Stimulated activated CD8-positive, alpha-beta memory T cell treated with anti-CD3 and anti-CD28 coated beads, Interleukin-7, amount 100 ng/mL, for 4 hours (primary cell): ENCODE data around the gene SLC22A23.

Experiments
- DNase-seq, 2 donors: peaks; one replicate each; pipeline ENCODE4 v3.0.0-alpha.2; 2020; ENCODE audit warnings: low read depth in 2 of 2

SLC22A23 gene

DNA sequence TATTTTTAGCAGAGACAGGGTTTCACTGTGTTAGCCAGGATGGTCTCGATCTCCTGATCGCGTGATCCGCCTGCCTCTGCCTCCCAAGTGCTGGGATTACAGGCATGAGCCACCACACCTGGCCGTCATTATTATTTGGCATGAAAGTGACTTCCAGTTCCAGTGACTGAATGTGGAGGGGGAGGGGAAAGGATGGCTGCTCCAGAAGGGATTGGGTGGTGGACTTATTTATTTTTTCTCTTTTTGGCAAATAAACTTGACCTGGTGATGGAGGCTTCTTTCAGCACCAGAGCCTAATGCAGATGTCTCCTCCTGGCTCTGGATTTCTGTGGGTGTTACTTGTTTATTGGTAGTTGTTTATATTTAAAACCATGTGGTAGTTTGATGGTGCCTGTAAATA lies 16.9 kb upstream of the SLC22A23 start:
- DNase-seq, result no peak

- DNase-seq, result no peak
Observed at GRCh38 chr6:3471711-3472110, 14.9 kb upstream of the SLC22A23 start.

DNA sequence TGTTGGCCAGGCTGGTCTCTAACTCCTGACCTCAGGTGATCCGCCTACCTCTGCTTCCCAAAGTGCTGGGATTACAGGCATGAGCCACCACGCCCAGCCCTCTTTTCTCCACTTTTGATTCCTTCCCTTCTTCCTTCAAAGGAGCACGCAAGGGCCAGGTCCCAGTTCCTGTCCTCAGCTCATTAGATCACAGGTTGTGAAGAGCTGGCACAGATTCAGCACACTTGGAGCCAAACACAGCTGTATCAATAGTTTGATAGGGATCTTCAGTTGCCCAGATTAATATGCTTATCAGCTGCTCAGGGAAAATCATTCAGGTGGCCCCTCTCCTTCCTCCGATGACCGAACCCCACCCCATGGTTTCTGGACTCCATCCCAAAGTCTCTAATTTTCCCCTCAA lies 14.4 kb upstream of the SLC22A23 start:
- DNase-seq, result no peak

DNA sequence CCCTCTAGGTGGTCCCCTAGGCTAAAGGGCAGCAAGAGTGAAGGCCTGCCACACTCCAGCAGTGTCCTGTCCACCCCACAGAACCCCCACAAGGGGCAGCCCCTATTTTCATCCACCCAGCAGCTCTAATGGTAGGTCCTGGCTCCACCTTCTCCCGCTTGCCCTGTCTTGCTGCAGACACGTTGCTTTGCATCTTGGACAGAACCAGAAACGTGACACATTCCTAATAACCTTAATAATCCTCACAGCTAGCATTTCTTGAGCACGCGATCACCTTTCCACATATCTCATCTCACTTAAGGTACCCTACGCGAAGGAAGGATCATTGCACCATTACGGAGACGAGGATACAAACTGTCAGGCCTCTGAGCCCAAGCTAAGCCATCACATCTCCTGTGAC lies 11.7 kb upstream of the SLC22A23 start:
- no peak for DNase-seq

GRCh38 chr6:3467996-3468395 lies 11.1 kb upstream of the SLC22A23 start:
- DNase-seq, result no peak

GRCh38 chr6:3466488-3467219 lies 9.8 kb upstream of the SLC22A23 start:
- DNase-seq, result no peak

- DNase-seq, result no peak
Observed at GRCh38 chr6:3460253-3460652, 3.4 kb upstream of the SLC22A23 start.

- DNase-seq, result no peak
Observed at GRCh38 chr6:3458706-3459421, 2.0 kb upstream of the SLC22A23 start.

DNA sequence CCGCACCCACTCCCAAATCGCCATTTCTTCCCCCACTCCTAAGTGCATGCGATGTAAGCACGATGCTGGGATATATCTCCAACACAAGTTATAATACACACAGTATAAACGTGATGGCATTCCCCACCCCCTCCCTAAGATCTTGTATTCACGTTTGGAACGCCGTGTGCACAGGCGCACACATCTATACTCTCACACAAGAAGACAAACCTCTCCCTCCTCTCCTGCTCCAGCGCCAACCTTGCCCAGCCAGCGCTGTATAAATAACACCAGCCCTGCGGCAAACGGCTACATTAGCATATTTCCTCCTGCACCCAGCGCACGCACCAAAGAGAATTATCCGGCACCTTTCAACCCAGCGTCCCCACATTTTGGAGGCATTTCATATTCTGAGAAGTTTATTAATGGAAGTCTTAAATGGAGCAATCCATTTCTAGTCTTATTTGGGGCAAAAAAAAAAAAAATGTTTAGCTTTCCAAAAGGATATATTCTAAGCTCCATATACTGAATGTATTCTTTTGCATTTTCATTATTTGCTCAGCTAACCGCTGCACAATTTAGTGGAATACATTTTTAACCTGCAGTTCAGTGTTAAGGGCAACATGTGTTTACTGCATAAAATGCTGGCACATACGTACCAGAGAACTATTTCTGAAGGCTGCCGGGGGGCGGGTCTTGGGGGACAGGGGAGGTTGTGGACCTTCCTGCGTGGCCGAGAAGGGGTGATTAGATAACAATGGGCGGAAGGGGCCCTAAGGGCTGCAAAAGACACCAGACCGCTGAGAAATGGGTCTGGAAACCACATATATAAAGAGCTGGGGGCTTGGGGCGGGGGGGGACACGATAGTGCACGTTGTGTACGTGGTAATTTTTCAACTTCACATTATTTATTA lies 1.1 kb upstream of the SLC22A23 start:
- no peak for DNase-seq

GRCh38 chr6:3456395-3456897 lies 404 bp downstream of the SLC22A23 start:
- no peak for DNase-seq

DNA sequence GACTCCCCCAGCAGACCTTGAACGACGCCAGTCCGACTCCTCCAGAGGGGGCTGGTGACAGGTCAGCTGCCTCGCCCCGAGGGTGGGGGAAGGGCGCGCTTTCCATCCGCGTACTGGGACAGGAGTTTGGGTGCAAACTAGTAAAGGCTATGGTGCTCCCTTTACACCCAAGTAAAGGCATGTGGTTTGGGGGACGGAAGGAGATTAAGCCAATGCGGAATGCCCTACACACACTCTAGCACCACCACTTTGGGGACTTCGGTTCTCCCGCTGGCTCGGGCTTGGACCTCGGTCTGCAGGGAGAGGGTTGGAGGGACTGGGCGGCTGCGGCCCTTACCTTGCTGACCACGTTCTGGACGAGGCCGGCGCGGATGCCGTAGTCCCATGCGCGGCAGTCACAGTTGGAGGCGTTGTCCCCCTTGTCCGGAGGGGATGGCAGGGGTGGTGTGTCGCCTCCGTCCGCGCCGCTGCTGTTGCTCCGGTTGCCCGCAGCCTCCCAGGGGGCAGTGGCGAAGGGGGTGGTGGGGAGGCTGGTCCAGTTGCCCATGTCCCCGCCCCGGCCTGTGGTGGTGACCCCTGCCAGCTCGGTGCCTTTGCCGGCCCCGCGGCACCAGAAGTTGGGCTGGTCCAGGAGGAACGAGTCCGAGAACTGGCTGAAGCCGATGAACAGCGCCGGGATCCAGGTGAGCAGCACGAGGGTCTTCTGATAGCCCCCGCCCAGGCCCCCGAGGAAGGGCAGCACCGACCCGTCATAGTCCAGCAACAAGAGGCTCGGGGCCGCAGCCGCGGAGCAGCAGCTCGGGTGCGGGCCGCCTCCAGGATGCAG lies 1.1 kb downstream of the SLC22A23 start:
- DNase-seq, result no peak

DNA sequence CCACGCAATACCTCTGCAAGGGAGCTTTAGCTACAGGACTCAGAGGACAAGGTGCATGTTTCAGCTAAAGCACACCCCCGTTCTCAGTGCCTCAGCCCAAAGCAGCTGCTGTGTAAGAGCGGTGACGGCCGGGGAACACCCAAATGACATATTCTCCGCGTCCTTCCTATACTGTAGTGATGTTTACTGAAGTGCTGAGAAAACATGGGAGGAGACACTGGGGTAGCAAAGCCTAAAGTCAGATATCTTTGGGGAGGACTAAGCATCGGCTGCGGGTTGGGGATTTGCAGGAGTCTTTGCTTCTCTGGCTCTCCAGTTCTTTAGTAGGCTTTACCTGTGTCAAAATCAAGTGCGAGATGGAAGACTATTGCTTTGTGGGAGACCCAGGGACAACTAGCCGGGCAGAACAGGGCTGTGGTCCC lies 1.7 kb downstream of the SLC22A23 start:
- DNase-seq, result no peak

DNA sequence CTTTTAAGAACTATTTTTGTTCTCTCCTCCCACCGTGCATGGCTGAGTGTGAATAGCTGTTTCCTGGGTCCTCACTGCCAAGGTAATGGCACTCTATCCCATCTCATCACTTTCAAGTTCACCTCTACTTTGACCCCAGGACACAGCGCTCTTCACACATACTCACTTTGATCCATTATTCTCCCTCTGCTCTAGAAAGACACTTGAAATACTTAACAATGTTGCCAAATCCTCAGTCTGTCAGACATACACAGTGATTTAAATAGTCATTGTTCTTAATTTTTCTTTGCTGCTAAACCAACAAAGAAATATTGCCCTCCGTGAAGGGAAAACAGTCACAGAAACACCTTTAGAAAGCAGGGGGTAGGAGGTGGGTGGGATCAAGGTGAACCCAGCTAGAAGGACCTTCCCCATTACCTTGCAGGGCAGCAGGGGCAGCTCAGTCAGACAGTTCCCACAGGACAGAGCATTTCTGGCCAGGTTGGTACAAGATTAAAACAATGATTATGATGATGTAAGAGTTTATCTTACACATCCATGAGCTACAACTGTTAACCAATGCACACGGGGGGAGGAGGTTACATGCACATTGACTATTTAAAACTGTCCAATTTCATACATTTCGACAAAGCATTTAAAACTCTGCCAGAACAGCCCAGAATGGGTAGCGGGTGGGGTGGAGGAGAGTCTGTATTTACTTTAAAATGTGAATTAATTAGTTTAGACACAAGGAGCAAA lies 2.4 kb downstream of the SLC22A23 start:
- DNase-seq, result no peak

DNA sequence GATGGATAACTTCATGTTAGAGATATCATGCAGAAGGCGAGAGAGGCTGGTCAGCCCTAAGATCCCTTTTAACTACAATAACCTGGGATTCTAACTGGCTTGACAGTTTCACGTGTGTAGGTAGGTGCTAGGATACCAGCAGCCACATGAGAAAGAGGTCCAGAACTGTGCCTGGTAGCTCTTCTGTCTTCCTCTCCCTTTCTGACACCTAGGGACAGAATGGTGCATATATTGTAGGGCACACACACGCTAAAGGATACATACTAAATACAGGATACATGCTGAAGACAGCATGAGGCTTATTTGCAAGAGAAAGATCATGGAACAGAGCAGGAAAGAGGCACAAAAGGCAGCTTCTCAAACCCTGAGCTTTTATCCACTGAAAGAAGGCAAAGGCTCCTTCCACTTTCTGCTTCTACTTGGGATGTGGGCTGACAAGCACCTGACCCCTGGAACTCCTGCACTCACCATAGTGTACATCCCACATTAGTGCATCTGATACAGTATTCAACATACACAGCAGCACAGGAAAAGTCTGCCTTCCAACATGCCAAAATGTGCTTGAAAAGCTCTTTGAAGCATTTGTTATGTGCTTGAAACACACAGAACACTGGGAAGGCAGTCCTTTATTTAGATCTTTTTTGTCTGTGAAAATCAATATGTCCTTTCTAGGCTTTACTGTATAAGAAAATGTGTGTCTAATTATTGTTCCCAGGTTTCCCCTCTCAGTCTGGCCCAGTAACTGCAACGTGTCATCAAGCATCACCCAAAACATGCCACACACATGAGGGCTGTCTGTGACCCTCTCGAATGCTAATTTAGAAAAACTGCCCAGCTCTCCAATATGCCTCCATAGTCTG lies 3.2 kb downstream of the SLC22A23 start:
- DNase-seq, result no peak

- DNase-seq, result no peak
Observed at GRCh38 chr6:3451498-3451897, 5.4 kb downstream of the SLC22A23 start.

DNA sequence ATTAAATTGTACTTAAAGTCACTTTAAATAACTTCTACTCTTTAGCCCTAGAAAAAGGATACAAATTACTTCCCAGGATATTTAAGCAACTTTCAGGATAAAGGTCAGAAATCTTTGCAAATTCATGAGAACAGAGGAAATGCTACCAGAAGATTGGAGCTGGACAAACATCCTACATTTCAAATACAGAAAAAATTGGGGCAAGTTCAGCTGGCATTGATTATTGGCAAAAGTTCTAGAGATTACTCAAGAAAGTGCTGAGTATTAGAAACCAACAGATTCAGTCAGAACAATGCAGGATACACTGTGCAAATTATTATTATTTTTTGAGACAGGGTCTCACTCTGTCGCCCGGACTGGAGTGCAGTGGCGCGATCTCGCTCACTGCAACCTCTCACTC lies 6.0 kb downstream of the SLC22A23 start:
- DNase-seq, result no peak

DNA sequence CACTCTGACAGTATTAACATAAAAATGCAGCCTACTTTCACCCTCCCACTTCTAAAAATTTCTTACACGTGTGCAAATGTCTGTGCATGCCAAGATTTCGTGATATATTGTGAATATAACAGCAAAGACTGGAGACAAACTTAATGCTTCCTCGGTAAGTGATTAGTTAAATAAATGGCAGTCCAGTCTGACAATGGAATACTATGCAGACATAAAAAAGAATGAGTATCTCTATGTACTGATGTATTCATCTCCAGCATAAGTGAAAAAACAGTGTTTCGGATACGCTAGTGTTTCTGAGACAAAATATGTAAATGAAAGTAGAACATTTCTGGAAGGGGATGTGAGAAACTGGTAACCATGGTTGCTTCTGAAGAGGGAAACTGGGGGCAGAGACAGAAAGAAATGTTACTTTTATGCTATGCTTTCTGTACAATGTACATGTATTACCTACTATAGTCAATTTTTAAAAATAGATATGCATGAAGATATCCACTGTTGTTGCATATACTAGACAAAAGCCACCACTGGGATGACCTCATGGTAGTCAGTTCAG lies 7.0 kb downstream of the SLC22A23 start:
- no peak for DNase-seq

GRCh38 chr6:3449321-3449720 lies 7.5 kb downstream of the SLC22A23 start:
- DNase-seq, result no peak

GRCh38 chr6:3447005-3447404 lies 9.8 kb downstream of the SLC22A23 start:
- no peak for DNase-seq
